Psoas muscle (tissue), 8 donors: ENCODE data around the gene DAB1. TPM values are rescaled to one million over a fixed set of nuclear protein-coding genes. Genes with fewer than 3 reads are reported as not detected.

Experiments
- ATAC-seq, 4 donors: fragments of 200-7000 bp; cut with Tn5 transposase; one replicate each; pipeline ENCODE4 v1.9.1; 2020; ENCODE audit warnings: moderate library complexity in 3 of 4, mild to moderate bottlenecking in 2 of 4
- DNase-seq, 2 donors: peaks; one replicate each; pipeline ENCODE4 v3.0.0-alpha.2; 2020
- H3K27ac ChIP-seq: fragments of 200-600 bp; one replicate; pipeline ENCODE4 v1.8.0; 2022
- H3K27me3 ChIP-seq, 3 donors: fragments of 200-600 bp in 1 of 3; one replicate each; pipeline versions ENCODE4 v1.6.1 to v1.8.0; 2013 to 2022; ENCODE audit warnings: low read length in 2 of 3, mild to moderate bottlenecking in 2 of 3, moderate library complexity in 1 of 3; ENCODE audit not compliant: insufficient read depth in 3 of 3
- H3K36me3 ChIP-seq, 2 donors: fragments of 200-600 bp in 1 of 2; one replicate each; pipeline versions ENCODE4 v1.6.1 to v1.8.0; 2013 to 2022; ENCODE audit warnings: low read depth in 1 of 2, mild to moderate bottlenecking in 1 of 2, moderate library complexity in 1 of 2; ENCODE audit not compliant: insufficient read depth in 1 of 2
- H3K4me1 ChIP-seq: fragments of 200-600 bp; one replicate; pipeline ENCODE4 v1.8.0; 2022
- H3K4me3 ChIP-seq: fragments of 200-600 bp; one replicate; pipeline ENCODE4 v1.8.0; 2022; ENCODE audit warnings: mild to moderate bottlenecking
- H3K9me3 ChIP-seq: fragments of 200-600 bp; one replicate; pipeline ENCODE4 v1.8.0; 2022
- WGBS, 3 donors: extraction: QIAGEN DNeasy Blood & Tissue Kit; methylation state at CpG; one replicate each; pipeline versions ENCODE4 v1.1.6 to v1.1.7; 2013; 5-methylcytosine and 5-hydroxymethylcytosine counted together
- intact Hi-C, 2 donors: fragments of 100-400 bp; cut with DNase I; formaldehyde crosslinking; loops; one replicate each; pipeline versions ENCODE4 v1.11.0 to v1.14.2; 2022
- polyA plus RNA-seq, 3 donors: library from polyadenylated mRNA; stranded (reverse); fragments of 200-250 nt; gene quantifications; one replicate each; pipeline ENCODE4 v1.2.3, GENCODE V29; 2013
- total RNA-seq, 4 donors: library from RNA; stranded (reverse); fragmentation: NEBNext Ultra II Directional in 2 of 4; extraction: Animal tissue kit (Norgen Biotek cat#: 25700) in 2 of 4; gene quantifications; one replicate each; pipeline versions ENCODE4 v1.2.1 to v1.2.4, GENCODE V29; 2021 to 2023
- TF ChIP-seq, protein P1 (sequence below): fragments of 200-600 bp; IDR thresholded peaks from one replicate; pipeline ENCODE4 v1.8.0; 2022; ENCODE audit warnings: antibody characterized with exemption
- donor health status: healthy with polysubstance abuse.
- donor health status: DM: no; HTN: no; CAD: no; lungs with moderate emphysema.
- donor health status: Bipolar disorder and iron deficiency.
- donor health status: healthy.
- donor health status: DM: yes; HTN: yes; CAD: no.
- donor health status: DM: no; HTN: no; CAD: no.
- donor health status: DM: no; HTN: no; CAD: no.
- donor health status: DM: yes; HTN: yes; CAD: no.

The DAB1 gene
- total and polyA plus RNA-seq, 7 donors: 0.04 to 0.28 (median 0.09) TPM; not detected in 1

DNA sequence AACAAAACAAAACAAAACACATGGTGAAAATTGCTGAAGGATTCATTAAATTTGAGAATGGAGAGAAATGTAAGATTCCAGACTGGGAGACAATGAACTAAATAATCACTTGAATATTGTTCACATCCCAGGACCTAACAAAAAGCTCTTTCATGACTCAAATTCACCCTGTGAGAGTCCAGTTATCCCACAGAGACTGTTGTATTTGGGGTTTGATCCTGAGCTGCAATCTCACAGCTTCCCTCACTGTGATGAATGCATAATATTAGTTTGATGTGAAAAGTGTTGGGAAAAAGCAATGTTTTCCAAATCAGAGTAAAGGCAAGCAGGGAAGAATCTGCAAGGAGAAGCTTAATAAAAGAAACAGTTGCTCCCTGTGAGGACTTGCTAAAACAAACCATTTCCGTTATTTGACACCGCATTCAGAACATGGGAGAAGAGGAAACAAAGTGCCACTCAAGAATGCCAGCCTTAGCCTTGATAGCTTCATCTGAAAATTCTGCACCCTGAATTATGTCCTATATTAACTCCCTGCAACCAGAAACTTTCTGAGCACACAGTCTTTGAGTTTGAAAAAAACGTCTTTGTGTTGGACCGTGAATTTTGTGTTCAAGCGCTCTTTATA, 208.8 kb downstream of the DAB1 start:
- TF ChIP-seq, protein P1, sequence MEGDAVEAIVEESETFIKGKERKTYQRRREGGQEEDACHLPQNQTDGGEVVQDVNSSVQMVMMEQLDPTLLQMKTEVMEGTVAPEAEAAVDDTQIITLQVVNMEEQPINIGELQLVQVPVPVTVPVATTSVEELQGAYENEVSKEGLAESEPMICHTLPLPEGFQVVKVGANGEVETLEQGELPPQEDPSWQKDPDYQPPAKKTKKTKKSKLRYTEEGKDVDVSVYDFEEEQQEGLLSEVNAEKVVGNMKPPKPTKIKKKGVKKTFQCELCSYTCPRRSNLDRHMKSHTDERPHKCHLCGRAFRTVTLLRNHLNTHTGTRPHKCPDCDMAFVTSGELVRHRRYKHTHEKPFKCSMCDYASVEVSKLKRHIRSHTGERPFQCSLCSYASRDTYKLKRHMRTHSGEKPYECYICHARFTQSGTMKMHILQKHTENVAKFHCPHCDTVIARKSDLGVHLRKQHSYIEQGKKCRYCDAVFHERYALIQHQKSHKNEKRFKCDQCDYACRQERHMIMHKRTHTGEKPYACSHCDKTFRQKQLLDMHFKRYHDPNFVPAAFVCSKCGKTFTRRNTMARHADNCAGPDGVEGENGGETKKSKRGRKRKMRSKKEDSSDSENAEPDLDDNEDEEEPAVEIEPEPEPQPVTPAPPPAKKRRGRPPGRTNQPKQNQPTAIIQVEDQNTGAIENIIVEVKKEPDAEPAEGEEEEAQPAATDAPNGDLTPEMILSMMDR: no peak
- H3K9me3 ChIP-seq: peaks cover 5% of the 10 kb centered on the region
- WGBS, 3 donors: 60 to 67% (median 61%) methylated on average over 5 of the region's 5 CpGs
- ATAC-seq (no peak), DNase-seq (no peak)
- H3K27me3 ChIP-seq: no peaks in the 10 kb centered on the region
- no peak overlapping the region for H3K27ac ChIP-seq
- no peaks in the 10 kb centered on the region for H3K36me3 ChIP-seq
- intact Hi-C loops: no loop called here
- H3K4me1 ChIP-seq: no peaks in the 10 kb centered on the region
- H3K4me3 ChIP-seq: no peak overlapping the region

DNA sequence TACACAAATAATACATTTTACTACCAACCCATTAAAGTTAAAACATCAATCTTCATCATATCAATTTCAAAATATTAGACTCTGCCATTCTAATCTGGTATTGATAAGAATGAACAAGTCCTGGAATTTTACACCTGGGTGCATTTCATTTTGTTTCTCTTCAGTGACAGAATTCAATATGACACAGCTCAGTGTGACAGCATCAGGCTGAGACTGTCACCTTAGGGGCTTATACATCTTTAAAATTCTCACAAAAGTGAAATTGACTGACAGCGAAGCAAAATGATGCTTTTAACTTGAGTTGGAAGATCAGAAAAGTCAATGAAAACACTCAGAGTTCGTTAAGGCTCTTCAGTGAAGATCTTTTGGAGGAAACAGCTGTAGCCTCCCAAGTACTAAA, 213.0 kb downstream of the DAB1 start:
- DNase-seq: no peak
- intact Hi-C loops: no loop called here
- 77 to 79% (median 78%) methylated on average over 2 of the region's 2 CpGs for WGBS, 3 donors

DNA sequence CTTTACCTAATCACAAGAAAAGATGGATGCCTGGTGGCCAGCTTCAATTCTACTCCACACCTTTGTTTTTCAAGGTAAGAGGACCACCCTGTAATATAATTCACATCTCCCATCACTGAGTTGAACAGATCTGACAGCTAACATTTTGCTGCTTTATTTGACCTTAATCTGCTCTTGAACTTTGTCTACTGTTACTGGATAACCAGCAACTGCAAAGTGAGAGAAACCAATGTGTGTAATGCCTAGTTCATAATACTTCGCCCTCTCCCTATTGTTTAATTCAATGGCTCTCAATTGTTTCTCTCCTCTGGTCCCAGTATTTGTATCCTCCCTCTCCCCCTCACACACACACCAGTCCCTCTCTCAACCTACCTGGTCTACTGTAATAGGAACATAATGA, 214.4 kb downstream of the DAB1 start:
- intact Hi-C loops: no loop called here
- H3K36me3 ChIP-seq: no peaks in the 10 kb centered on the region
- no peaks in the 10 kb centered on the region for H3K9me3 ChIP-seq
- H3K4me3 ChIP-seq: no peak overlapping the region
- no peaks in the 10 kb centered on the region for H3K4me1 ChIP-seq
- ATAC-seq (no peak), DNase-seq (no peak)
- TF ChIP-seq, protein P1: no peak
- WGBS, 3 donors: 94 to 96% (median 95%) methylated on average over 1 of the region's 1 CpG
- no peak overlapping the region for H3K27ac ChIP-seq
- H3K27me3 ChIP-seq: no peaks in the 10 kb centered on the region

More for the DNA sequence above, 213.0 kb downstream of the DAB1 start:
- Histone ChIP-seq H3K9me3 (no peaks in the 10 kb centered on the region), H3K4me3 (no peak overlapping the region), H3K27ac (no peak overlapping the region), H3K4me1 (no peaks in the 10 kb centered on the region), H3K27me3 (no peaks in the 10 kb centered on the region), H3K36me3 (no peaks in the 10 kb centered on the region)
- no peak for ATAC-seq
- TF ChIP-seq, protein P1: no peak

DNA sequence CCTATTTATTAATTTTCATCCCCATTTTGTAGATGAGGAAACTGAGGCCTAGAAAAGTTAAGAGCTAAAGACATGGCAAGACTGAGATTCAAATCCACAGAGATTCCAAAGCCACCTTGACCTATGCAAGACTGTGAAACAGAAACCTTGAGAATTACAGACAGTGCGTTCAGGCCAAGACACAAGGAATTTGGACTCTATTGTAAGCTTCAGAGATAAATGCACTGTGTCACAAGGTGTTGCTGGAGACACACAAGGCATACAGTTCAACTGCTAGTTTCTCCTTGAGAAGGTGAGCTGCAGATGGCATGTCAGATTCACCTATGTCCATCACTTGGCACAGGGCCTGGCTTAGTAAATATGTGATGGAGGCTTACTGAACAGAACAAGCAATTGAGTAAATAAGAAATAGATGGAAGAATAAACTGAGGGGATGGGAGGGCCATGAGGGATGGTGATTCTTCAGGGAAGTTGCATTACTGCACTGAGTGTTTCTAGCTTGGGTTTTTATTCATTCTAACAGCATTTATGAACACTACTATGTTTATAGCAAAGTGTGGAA, 215.0 kb downstream of the DAB1 start:
- Histone ChIP-seq H3K4me1 (no peaks in the 10 kb centered on the region), H3K27ac (no peak overlapping the region), H3K9me3 (no peaks in the 10 kb centered on the region), H3K27me3 (no peaks in the 10 kb centered on the region), H3K36me3 (no peaks in the 10 kb centered on the region), H3K4me3 (no peak overlapping the region)
- DNase-seq (no peak), ATAC-seq (no peak)
- intact Hi-C loops: no loop called here
- WGBS, 3 donors: 93 to 98% (median 95%) methylated on average over 1 of the region's 1 CpG
- TF ChIP-seq, protein P1: no peak

DNA sequence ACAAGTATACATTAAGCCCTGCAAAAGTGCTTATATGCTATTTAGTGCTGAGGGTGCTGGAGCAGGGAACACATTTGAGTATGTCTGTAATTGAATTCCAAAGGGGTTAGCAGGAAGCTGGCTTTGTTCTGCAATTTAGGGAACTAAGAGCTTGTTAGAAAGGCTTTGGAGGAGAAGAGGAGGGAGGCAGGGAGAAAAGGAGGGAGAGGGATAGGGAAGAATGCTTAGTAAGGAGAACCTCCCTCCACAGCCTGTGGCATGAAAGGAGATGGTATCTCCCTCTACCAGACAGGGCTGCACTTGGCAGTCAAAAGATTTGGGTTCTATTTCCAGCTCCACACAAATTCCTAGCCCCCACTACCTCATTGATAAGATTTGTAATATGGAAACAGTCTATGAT, 217.8 kb downstream of the DAB1 start:
- intact Hi-C loops: no loop called here
- DNase-seq (no peak), ATAC-seq (no peak)
- no peak overlapping the region for H3K27ac ChIP-seq
- TF ChIP-seq, protein P1: no peak
- no peaks in the 10 kb centered on the region for H3K27me3 ChIP-seq
- H3K4me3 ChIP-seq: no peak overlapping the region
- no peaks in the 10 kb centered on the region for H3K4me1 ChIP-seq
- H3K36me3 ChIP-seq: no peaks in the 10 kb centered on the region
- H3K9me3 ChIP-seq: no peaks in the 10 kb centered on the region
